DMS114 treated with DMSO at 0.1 percent for 48 hours (cell line): ENCODE data around the gene PTK6.

Experiments used
- DNase-seq: peaks from one replicate; lab custom pipeline; 2025; ENCODE audit not compliant: unreplicated experiment; lab: John Stamatoyannopoulos, UW

Gene PTK6

GRCh38 chr20:63532449-63532971, 4.7 kb downstream of the PTK6 start:
- no peak for DNase-seq

GRCh38 chr20:63531686-63532448, 5.3 kb downstream of the PTK6 start:
- DNase-seq, result no peak

- no peak for DNase-seq
Observed at GRCh38 chr20:63530788-63531160, 6.4 kb downstream of the PTK6 start.

- no peak for DNase-seq
Observed at GRCh38 chr20:63529861-63530787, 7.1 kb downstream of the PTK6 start.

GRCh38 chr20:63529180-63529860, 7.9 kb downstream of the PTK6 start:
- no peak for DNase-seq

GRCh38 chr20:63527184-63527583, 10.0 kb downstream of the PTK6 start:
- DNase-seq, result no peak

GRCh38 chr20:63525971-63526370, 11.2 kb downstream of the PTK6 start:
- no peak for DNase-seq

GRCh38 chr20:63525185-63525584, 12.0 kb downstream of the PTK6 start:
- no peak for DNase-seq

GRCh38 chr20:63522981-63523611, 14.1 kb downstream of the PTK6 start:
- no peak for DNase-seq

GRCh38 chr20:63522091-63522868, 14.9 kb downstream of the PTK6 start:
- no peak for DNase-seq

- DNase-seq, result no peak
Observed at GRCh38 chr20:63521602-63522001, 15.6 kb downstream of the PTK6 start.

GRCh38 chr20:63520934-63521601, 16.1 kb downstream of the PTK6 start:
- no peak for DNase-seq

GRCh38 chr20:63520504-63520933, 16.7 kb downstream of the PTK6 start, which contains the start of gene PPDPF:
Gene PPDPF, plus strand, starts transcription at chr20:63520765. Its CDS starts 544 bp downstream, at chr20:63521309.
- DNase-seq, result no peak

- DNase-seq, result peak; percentile 48
Observed at GRCh38 chr20:63519668-63520503, 17.3 kb downstream of the PTK6 start.

- DNase-seq, result no peak
Observed at GRCh38 chr20:63518946-63519667, 18.1 kb downstream of the PTK6 start.

- no peak for DNase-seq
Observed at GRCh38 chr20:63518351-63518861, 18.8 kb downstream of the PTK6 start.
